HEK293 (cell line): ENCODE data around the gene TGFB1.

Experiments
- GFI1B ChIP-seq: fragments of 450-650 bp; formaldehyde crosslinking; IDR thresholded peaks from 2 replicates; pipeline ENCODE4 v1.5.1; 2016; ENCODE audit warnings: missing biosample characterization, missing genetic modification characterization
- KLF8 ChIP-seq: fragments of 450-650 bp; formaldehyde crosslinking; IDR thresholded peaks from 2 replicates; pipeline ENCODE4 v1.5.1; 2016; ENCODE audit warnings: missing biosample characterization, missing genetic modification characterization
- PBX3 ChIP-seq: sonication (generic); formaldehyde crosslinking; IDR thresholded peaks from 2 replicates; pipeline ENCODE4 v1.8.1; 2022; ENCODE audit warnings: mild to moderate bottlenecking, moderate library complexity, missing genetic modification reagents
- PRDM10 ChIP-seq: fragments of 450-650 bp; formaldehyde crosslinking; IDR thresholded peaks from 2 replicates; pipeline ENCODE4 v1.5.1; 2016; ENCODE audit warnings: missing biosample characterization, missing genetic modification characterization
- PRDM6 ChIP-seq: fragments of 450-650 bp; formaldehyde crosslinking; IDR thresholded peaks from 2 replicates; pipeline ENCODE4 v1.5.1; 2017; ENCODE audit warnings: missing biosample characterization, missing genetic modification characterization
- RBAK ChIP-seq: fragments of 450-650 bp; formaldehyde crosslinking; IDR thresholded peaks from 2 replicates; pipeline ENCODE4 v1.5.1; 2016; ENCODE audit warnings: missing biosample characterization, missing genetic modification characterization
- REPIN1 ChIP-seq: fragments of 450-650 bp; formaldehyde crosslinking; IDR thresholded peaks from 2 replicates; pipeline ENCODE4 v1.5.1; 2017; ENCODE audit warnings: missing biosample characterization, missing genetic modification characterization, low read depth
- SETDB1 ChIP-seq: IDR thresholded peaks from one replicate; pipeline ENCODE4 v1.6.1; 2017; ENCODE audit warnings: mild to moderate bottlenecking, low read length, moderate library complexity, mixed read lengths; ENCODE audit not compliant: insufficient read length
- ZBTB17 ChIP-seq: fragments of 450-650 bp; formaldehyde crosslinking; IDR thresholded peaks from 2 replicates; pipeline ENCODE4 v1.5.1; 2016; ENCODE audit warnings: missing biosample characterization, missing genetic modification characterization
- ZBTB26 ChIP-seq: fragments of 450-650 bp; formaldehyde crosslinking; optimal IDR thresholded peaks from 2 replicates; pipeline ENCODE3; 2016; ENCODE audit warnings: missing biosample characterization, mild to moderate bottlenecking, missing genetic modification characterization
- ZBTB48 ChIP-seq: fragments of 450-650 bp; formaldehyde crosslinking; IDR thresholded peaks from 2 replicates; pipeline ENCODE4 v1.5.1; 2016; ENCODE audit warnings: missing biosample characterization, missing genetic modification characterization
- ZFP37 ChIP-seq: fragments of 450-650 bp; formaldehyde crosslinking; IDR thresholded peaks from 2 replicates; pipeline ENCODE4 v1.5.1; 2016; ENCODE audit warnings: missing biosample characterization, missing genetic modification characterization
- ZNF140 ChIP-seq: fragments of 450-650 bp; formaldehyde crosslinking; IDR thresholded peaks from 2 replicates; pipeline ENCODE4 v1.5.1; 2016; ENCODE audit warnings: missing biosample characterization, missing genetic modification characterization
- ZNF18 ChIP-seq: fragments of 450-650 bp; formaldehyde crosslinking; IDR thresholded peaks from 2 replicates; pipeline ENCODE4 v1.5.1; 2016; ENCODE audit warnings: missing biosample characterization, missing genetic modification characterization
- ZNF280C ChIP-seq: fragments of 450-650 bp; formaldehyde crosslinking; IDR thresholded peaks from 2 replicates; pipeline ENCODE4 v1.5.1; 2016; ENCODE audit warnings: missing biosample characterization, missing genetic modification characterization
- ZNF292 ChIP-seq: fragments of 450-650 bp; formaldehyde crosslinking; IDR thresholded peaks from 2 replicates; pipeline ENCODE4 v1.5.1; 2016; ENCODE audit warnings: low read depth, missing biosample characterization, missing genetic modification characterization, borderline replicate concordance
- ZNF416 ChIP-seq: fragments of 450-650 bp; formaldehyde crosslinking; IDR thresholded peaks from 2 replicates; pipeline ENCODE4 v1.5.1; 2016; ENCODE audit warnings: missing biosample characterization, missing genetic modification characterization
- ZNF426 ChIP-seq: fragments of 450-650 bp; formaldehyde crosslinking; IDR thresholded peaks from 2 replicates; pipeline ENCODE4 v1.5.1; 2017; ENCODE audit warnings: missing biosample characterization, missing genetic modification characterization, mild to moderate bottlenecking, inconsistent platforms, moderate library complexity
- ZNF433 ChIP-seq: fragments of 450-650 bp; formaldehyde crosslinking; IDR thresholded peaks from 2 replicates; pipeline ENCODE4 v1.5.1; 2016; ENCODE audit warnings: missing biosample characterization, missing genetic modification characterization, low read depth
- ZNF48 ChIP-seq: fragments of 450-650 bp; formaldehyde crosslinking; IDR thresholded peaks from 2 replicates; pipeline ENCODE4 v1.5.1; 2016; ENCODE audit warnings: missing biosample characterization, missing genetic modification characterization
- ZNF501 ChIP-seq: fragments of 450-650 bp; formaldehyde crosslinking; IDR thresholded peaks from 2 replicates; pipeline ENCODE4 v1.5.1; 2016; ENCODE audit warnings: missing biosample characterization, missing genetic modification characterization
- ZNF514 ChIP-seq: fragments of 450-650 bp; formaldehyde crosslinking; IDR thresholded peaks from 2 replicates; pipeline ENCODE4 v1.5.1; 2016; ENCODE audit warnings: missing biosample characterization, missing genetic modification characterization
- ZNF560 ChIP-seq: fragments of 450-650 bp; formaldehyde crosslinking; IDR thresholded peaks from 2 replicates; pipeline ENCODE4 v1.5.1; 2017; ENCODE audit warnings: missing biosample characterization, missing genetic modification characterization, borderline replicate concordance
- ZNF623 ChIP-seq: fragments of 450-650 bp; formaldehyde crosslinking; IDR thresholded peaks from 2 replicates; pipeline ENCODE4 v1.5.1; 2016; ENCODE audit warnings: missing biosample characterization, missing genetic modification characterization
- ZNF624 ChIP-seq: fragments of 450-650 bp; formaldehyde crosslinking; IDR thresholded peaks from 2 replicates; pipeline ENCODE4 v1.5.1; 2017; ENCODE audit warnings: missing biosample characterization, missing genetic modification characterization
- ZNF692 ChIP-seq: fragments of 450-650 bp; formaldehyde crosslinking; IDR thresholded peaks from 2 replicates; pipeline ENCODE4 v1.5.1; 2016; ENCODE audit warnings: missing biosample characterization, missing genetic modification characterization

TGFB1 gene

GRCh38 chr19:41397086-41398049, 43.6 kb upstream of the TGFB1 start, which contains the start of the genes BCKDHA and EXOSC5 (continued):
- TF ChIP-seq ZNF280C (tag by site-specific recombination) (no peak), ZNF426 (tag by site-specific recombination) (no peak), PBX3 (CRISPR knock-in tag) (no peak), ZNF140 (tag by site-specific recombination) (no peak), GFI1B (tag by site-specific recombination) (no peak), ZNF501 (peak; percentile 36), REPIN1 (tag by site-specific recombination) (no peak), ZNF48 (tag by site-specific recombination) (no peak), ZNF514 (tag by site-specific recombination) (no peak), ZBTB26 (tag by site-specific recombination) (peak; percentile 74), PRDM6 (no peak), ZNF692 (tag by site-specific recombination) (peak; percentile 72), RBAK (0 out of 2 replicates have a peak, but pooled peaks have one; percentile 8), ZNF623 (tag by site-specific recombination) (no peak), ZFP37 (tag by site-specific recombination) (0 out of 2 replicates have a peak, but pooled peaks have one; percentile 38), ZNF292 (tag by site-specific recombination) (no peak), SETDB1 (no peak), KLF8 (peak; percentile 84), ZNF624 (tag by site-specific recombination) (no peak), PRDM10 (tag by site-specific recombination) (peak; percentile 51), ZNF18 (tag by site-specific recombination) (no peak), ZNF416 (tag by site-specific recombination) (no peak), ZBTB17 (tag by site-specific recombination) (peak; percentile 95), ZBTB48 (tag by site-specific recombination) (peak; percentile 68), ZNF433 (tag by site-specific recombination) (no peak), ZNF560 (tag by site-specific recombination) (no peak)
- TF ChIP-seq, all 188 proteins: peak for 54
